Endothelial cell of umbilical vein (primary cell): ENCODE data around the gene GORASP1. TPM values are rescaled to one million over a fixed set of nuclear protein-coding genes. Genes with fewer than 3 reads are reported as not detected.

ENCODE experiments used
- BruUV-seq: library from RNA; stranded (reverse); fragments of 400-500 nt; replicated peaks from 2 replicates; lab custom pipeline; 2021; lab: Mats Ljungman, UMichigan
- CTCF ChIA-PET: fragments of 300-600, 350-600 bp; sonication (Branson Sonifier 250); formaldehyde crosslinking; loops from one replicate; lab custom pipeline; 2021; ENCODE audit warnings: antibody characterized with exemption, inconsistent platforms; lab: Charles Lee
- POLR2A ChIA-PET: fragments of 300-600, 350-600 bp; sonication (Branson Sonifier 250); formaldehyde crosslinking; loops from one replicate; lab custom pipeline; 2021; ENCODE audit warnings: antibody characterized with exemption, inconsistent platforms; lab: Charles Lee
- DNase-seq: peaks from one replicate; pipeline ENCODE4 v3.0.0-alpha.2; 2011; ENCODE audit warnings: low read depth, low spot score
- FAIRE-seq: peaks from 2 replicates; lab custom pipeline; 2011; peaks lifted over from hg19 to GRCh38; lab: Jason Lieb, UNC
- H2AFZ ChIP-seq: 2 replicates; pipeline ENCODE4 v1.6.0; 2012; ENCODE audit warnings: low read depth, low read length, control low read depth, inconsistent platforms
- H3K27ac ChIP-seq: 2 replicates; pipeline ENCODE4 v1.5.1; 2011; ENCODE audit warnings: low read depth, mild to moderate bottlenecking, control low read depth, low read length, moderate library complexity; ENCODE audit not compliant: insufficient read depth
- H3K27me3 ChIP-seq, 2 experiments: 2 replicates each; pipeline versions ENCODE4 v1.6.0 to v1.6.1; 2011; ENCODE audit warnings: low read length in 2 of 2, mixed read lengths in 1 of 2; ENCODE audit not compliant: control insufficient read depth in 2 of 2, insufficient read depth in 2 of 2
- H3K36me3 ChIP-seq, 2 experiments: 2 replicates in 1 of 2; 3 replicates in 1 of 2; pipeline ENCODE4 v1.5.1; 2011; ENCODE audit warnings: low read length in 2 of 2, mild to moderate bottlenecking in 1 of 2, moderate library complexity in 1 of 2; ENCODE audit not compliant: control insufficient read depth in 2 of 2, insufficient read depth in 2 of 2; ENCODE audit errors: extremely low read depth in 1 of 2
- H3K4me1 ChIP-seq: 3 replicates; pipeline ENCODE4 v1.5.1; 2011; ENCODE audit warnings: mild to moderate bottlenecking, low read length; ENCODE audit not compliant: control insufficient read depth, insufficient read depth; ENCODE audit errors: extremely low read depth
- H3K4me2 ChIP-seq: 2 replicates; pipeline ENCODE4 v1.6.1; 2011; ENCODE audit warnings: low read length, control low read depth, mixed read lengths; ENCODE audit not compliant: insufficient read depth
- H3K4me3 ChIP-seq, 3 experiments: fragments of 200-600 bp in 1 of 3; sonication (generic), shearing (Covaris generic) in 1 of 3; replicated peaks in 1 of 3; 2 replicates each; pipeline ENCODE4 v1.5.1; 2011 to 2016; ENCODE audit warnings: control low read depth in 3 of 3, low read length in 3 of 3, mild to moderate bottlenecking in 2 of 3, inconsistent platforms in 1 of 3, low read depth in 1 of 3, moderate library complexity in 1 of 3; ENCODE audit not compliant: insufficient read depth in 1 of 3
- H3K79me2 ChIP-seq: 2 replicates; pipeline ENCODE4 v1.6.0; 2012; ENCODE audit warnings: low read length, inconsistent platforms; ENCODE audit not compliant: control insufficient read depth, insufficient read depth
- H3K9ac ChIP-seq: replicated peaks from 2 replicates; pipeline ENCODE3; 2011; ENCODE audit warnings: low read length, control low read depth; ENCODE audit not compliant: insufficient read depth; ENCODE audit errors: extremely low read depth
- H3K9me1 ChIP-seq: replicated peaks from 3 replicates; pipeline ENCODE4 v1.6.0; 2011; ENCODE audit warnings: mild to moderate bottlenecking, low read length; ENCODE audit not compliant: control insufficient read depth, insufficient read depth; ENCODE audit errors: extremely low read depth
- H3K9me3 ChIP-seq: replicated peaks from 2 replicates; pipeline ENCODE4 v1.5.1; 2012; ENCODE audit warnings: low read length, inconsistent platforms; ENCODE audit not compliant: control insufficient read depth, insufficient read depth
- H4K20me1 ChIP-seq: replicated peaks from 2 replicates; pipeline ENCODE3; 2011; ENCODE audit warnings: mild to moderate bottlenecking, low read length; ENCODE audit not compliant: control insufficient read depth, insufficient read depth; ENCODE audit errors: extremely low read depth
- CTCF ChIP-seq, 2 donors: IDR thresholded peaks; 1 replicate in 1 of 2; 2 replicates in 1 of 2; pipeline ENCODE4 v1.5.1; 2011; ENCODE audit warnings: low read length in 2 of 2, mild to moderate bottlenecking in 2 of 2, moderate library complexity in 2 of 2, control low read depth in 1 of 2, inconsistent platforms in 1 of 2, low read depth in 1 of 2; ENCODE audit not compliant: insufficient read depth in 1 of 2; ENCODE audit errors: extremely low read depth in 1 of 2
- EZH2 ChIP-seq: IDR thresholded peaks from 2 replicates; pipeline ENCODE4 v1.6.1; 2012; ENCODE audit warnings: borderline replicate concordance, low read depth, mild to moderate bottlenecking, moderate library complexity, low read length, inconsistent platforms; ENCODE audit not compliant: severe bottlenecking
- FOS ChIP-seq: IDR thresholded peaks from 2 replicates; pipeline ENCODE4 v1.6.1; 2011; ENCODE audit warnings: mild to moderate bottlenecking, low read length, moderate library complexity, borderline replicate concordance; ENCODE audit not compliant: insufficient read depth
- GATA2 ChIP-seq: IDR thresholded peaks from 2 replicates; pipeline ENCODE4 v1.7.0; 2011; ENCODE audit warnings: low read depth, mild to moderate bottlenecking, moderate library complexity, mixed read lengths, low read length; ENCODE audit not compliant: insufficient read length, insufficient read depth
- JUN ChIP-seq: IDR thresholded peaks from 2 replicates; pipeline ENCODE4 v1.6.1; 2011; ENCODE audit warnings: borderline replicate concordance, low read depth; ENCODE audit not compliant: insufficient read length, insufficient read depth
- MAX ChIP-seq: IDR thresholded peaks from 2 replicates; pipeline ENCODE4 v1.6.1; 2011; ENCODE audit not compliant: insufficient read depth, insufficient read length
- MYC ChIP-seq: IDR thresholded peaks from one replicate; pipeline ENCODE4 v1.6.1; 2011; ENCODE audit warnings: mild to moderate bottlenecking, low read depth, low read length
- POLR2A ChIP-seq: IDR thresholded peaks from 2 replicates; pipeline ENCODE4 v1.6.1; 2012; ENCODE audit warnings: low read depth, mild to moderate bottlenecking, control low read depth, low read length
- POLR2AphosphoS5 ChIP-seq: IDR thresholded peaks from 2 replicates; pipeline ENCODE4 v1.6.1; 2012; ENCODE audit warnings: low read depth, mild to moderate bottlenecking, control low read depth, low read length, moderate library complexity; ENCODE audit not compliant: insufficient read depth
- dilution Hi-C: fragments of 300-500 bp; cut with MboI; formaldehyde crosslinking; loops from one replicate; pipeline ENCODE4 v1.15.0; 2019; ENCODE audit warnings: low sequenced_read_pairs; ENCODE audit not compliant: extremely low pct_ligation_motif_present
- intact Hi-C: fragments of 100-400 bp; cut with micrococcal nuclease; formaldehyde crosslinking; loops from one replicate; pipeline ENCODE4 v1.10.0; 2022
- polyA plus RNA-seq, 4 experiments: library from polyadenylated mRNA; depleted of rRNA in 3 of 4; stranded (reverse) in 3 of 4; unstranded in 1 of 4; fragments of >200 nt; gene quantifications; 2 replicates each; pipeline versions ENCODE4 v1.2.1 to v1.2.3, GENCODE V29; 2011 to 2012; ENCODE audit warnings: missing spikeins in 1 of 4
- total RNA-seq: library from RNA; stranded (reverse); gene quantifications from 2 replicates; pipeline ENCODE4 v1.2.3, GENCODE V29; 2021

The GORASP1 gene
- total and polyA plus RNA-seq, 2 donors (not counting 3 experiments of a cell fraction or from before 2014, with no cell fraction given) = 62.5 to 68.0 TPM

DNA sequence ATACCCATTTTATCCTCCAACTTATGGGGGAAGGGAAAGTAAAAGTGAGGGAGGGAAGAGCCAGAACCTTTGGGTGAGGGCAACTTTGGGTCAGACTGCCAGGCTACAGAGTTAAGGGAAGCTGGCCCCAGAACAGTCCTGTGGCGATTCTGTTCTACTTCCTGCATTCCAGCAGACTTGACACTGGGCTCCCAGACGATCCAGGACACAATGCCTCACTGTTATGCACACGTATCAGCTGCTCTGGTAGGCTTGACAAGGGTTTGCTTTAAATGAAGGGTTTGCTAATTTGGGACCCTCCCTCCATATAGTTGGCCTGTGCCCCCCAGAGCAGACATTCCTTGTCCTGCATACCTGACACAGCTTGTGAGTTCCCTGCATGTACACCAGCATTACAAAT is 10.7 kb downstream of the GORASP1 start:
- Histone ChIP-seq H3K4me1 (no peaks in the 10 kb centered on the region), H3K4me2 (no peak overlapping the region), H3K27me3 (no peaks in the 10 kb centered on the region), H3K36me3 (peaks cover 26 to 43% of the 10 kb centered on the region in 2 experiments), H3K9ac (no peak overlapping the region), H3K9me3 (no peaks in the 10 kb centered on the region), H3K4me3 (no peak overlapping the region), H3K27ac (no peak overlapping the region), H3K9me1 (no peaks in the 10 kb centered on the region), H3K79me2 (peaks cover 6% of the 10 kb centered on the region), H4K20me1 (no peaks in the 10 kb centered on the region), H2AFZ (no peak overlapping the region)
- peak; percentile 44 for FAIRE-seq
- TSS peak; percentile 29 for BruUV-seq
- intact Hi-C loops = no loop called here
- dilution Hi-C loops = no loop called here
- no peak for DNase-seq
- CTCF ChIA-PET = interaction anchor here (1.0 to 1.7 kb wide), 2 partner anchors 192 to 195 kb away, joined by 3 to 8 read pairs; no protein-coding TSS in a partner anchor
- POLR2A ChIA-PET = no interaction called here
- TF ChIP-seq EZH2 = no peak
- no peak for TF ChIP-seq CTCF (IDR thresholded peaks at IDR 0.05; ENCODE audit: extremely low read depth in 1 of 2, insufficient read depth in 1 of 2, low read depth in 1 of 2, low read length in 2 of 2)
- no peak for TF ChIP-seq POLR2A
- TF ChIP-seq GATA2 = no peak
- TF ChIP-seq POLR2AphosphoS5 = no peak
- no peak for TF ChIP-seq FOS
- TF ChIP-seq MYC = no peak
- no peak for TF ChIP-seq MAX
- TF ChIP-seq JUN = no peak
